Fibroblast of peridontal ligament (primary cell): ENCODE measurements around the gene NIPBL.
"Not testable (repeated sequence)": the region's sequence is repeated elsewhere in the genome, so short reads cannot be mapped to it uniquely, and the experiment has no call there.

Experiments used
- DNase-seq: peaks from one replicate; pipeline ENCODE4 v3.0.0-alpha.2; 2010; ENCODE audit errors: extremely low read depth

Gene NIPBL

DNA sequence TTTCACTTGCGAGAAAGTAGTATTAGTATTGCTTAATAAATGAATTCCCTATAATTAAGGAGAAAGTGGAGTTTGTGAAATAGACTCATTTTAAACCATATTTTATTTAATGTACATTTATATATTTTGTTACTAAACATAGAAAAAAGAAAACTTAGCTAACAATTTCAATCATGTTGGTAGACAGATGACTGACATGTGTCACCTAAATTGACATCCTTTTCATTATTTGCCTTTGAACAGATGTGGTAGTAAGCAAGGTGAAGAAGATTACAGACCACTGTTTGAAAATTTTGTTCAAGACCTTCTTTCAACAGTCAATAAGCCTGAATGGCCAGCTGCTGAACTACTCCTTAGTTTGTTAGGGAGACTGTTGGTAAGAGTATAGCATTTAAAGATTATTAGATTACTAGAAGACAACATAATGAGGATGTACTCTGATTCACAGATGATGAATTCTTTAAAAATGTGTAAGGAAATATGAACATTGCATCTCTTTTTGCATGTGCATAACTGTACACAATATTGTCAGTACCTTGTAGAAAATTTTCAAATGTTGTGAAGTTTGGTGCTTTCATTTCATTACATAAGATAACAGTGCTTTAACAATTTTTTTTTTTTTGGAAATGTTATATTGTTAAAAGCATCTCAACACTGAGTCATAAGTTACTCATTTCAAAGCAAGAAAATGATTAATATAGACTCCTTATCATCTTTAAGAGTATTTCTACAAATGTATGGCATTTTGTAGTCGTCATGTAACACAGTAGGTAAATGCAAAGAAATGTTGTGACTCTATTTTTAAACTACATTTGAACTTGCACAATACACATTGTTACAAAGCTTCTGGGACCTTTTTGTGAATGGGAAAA lies 139.5 kb downstream of the NIPBL start:
- no peak for DNase-seq

DNA sequence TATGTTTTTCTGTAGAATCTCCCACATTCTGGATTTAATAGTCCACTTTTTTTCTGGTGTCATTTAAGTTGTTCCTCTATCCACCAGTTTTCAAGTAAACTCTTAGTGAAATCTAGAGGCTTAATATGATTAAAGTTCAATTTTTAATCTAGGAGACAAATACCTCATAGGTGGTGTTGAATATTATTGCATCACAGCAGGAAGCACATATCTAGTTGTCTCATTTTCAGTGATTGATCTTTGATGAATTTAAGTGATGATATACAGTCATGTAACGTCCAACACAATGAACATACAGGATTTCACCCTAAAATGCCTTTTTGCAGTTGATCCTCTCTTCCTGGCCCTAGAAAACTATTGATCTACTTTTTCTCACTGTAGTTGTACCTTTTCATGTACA lies 152.3 kb downstream of the NIPBL start:
- no peak for DNase-seq

DNA sequence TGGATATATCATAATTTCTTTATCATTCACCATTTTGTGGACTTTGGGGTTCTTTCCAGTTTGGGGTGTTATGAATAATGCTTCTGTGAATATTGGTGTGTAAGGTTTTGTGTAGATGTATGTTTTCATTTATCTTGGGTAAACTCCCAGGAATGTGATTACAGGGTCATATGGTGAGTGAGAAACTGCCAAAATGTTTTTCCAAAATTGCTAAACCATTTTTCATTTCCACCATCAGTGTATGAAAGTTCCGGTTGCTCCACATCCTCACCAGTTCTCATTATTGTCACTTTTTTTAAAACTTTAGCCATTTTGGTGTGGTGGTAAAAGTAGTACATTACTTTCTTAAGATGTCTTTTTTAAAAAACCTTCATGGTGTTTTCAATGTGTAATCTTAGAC lies 152.9 kb downstream of the NIPBL start:
- peak; percentile 38 for DNase-seq

DNA sequence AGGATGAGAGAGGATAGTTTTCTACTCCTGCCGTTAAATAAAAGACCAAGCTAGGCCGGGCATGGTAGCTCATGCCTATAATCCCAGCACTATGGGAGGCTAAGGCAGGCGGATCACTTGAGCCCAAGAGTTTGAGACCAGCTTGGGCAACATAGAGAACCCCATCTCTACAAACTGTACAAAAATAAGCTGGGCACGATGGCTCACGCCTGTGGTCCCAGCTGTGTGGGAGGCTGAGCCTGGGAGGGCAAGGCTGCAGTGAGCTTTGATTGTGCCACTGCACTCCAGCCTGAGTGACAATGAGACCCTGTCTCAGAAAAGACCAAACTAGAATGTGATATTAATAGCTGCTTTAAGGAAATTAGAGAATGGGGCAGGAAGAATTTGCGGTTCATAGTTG lies 158.4 kb downstream of the NIPBL start:
- no peak for DNase-seq

- DNase-seq: no peak
These were observed 161.3 kb downstream of the NIPBL start for GRCh38 chr5:37037840-37038239.

GRCh38 chr5:37039824-37040223 lies 163.3 kb downstream of the NIPBL start:
- DNase-seq: no peak

- DNase-seq: no peak
These were observed 167.1 kb downstream of the NIPBL start for GRCh38 chr5:37043693-37044092.

DNA sequence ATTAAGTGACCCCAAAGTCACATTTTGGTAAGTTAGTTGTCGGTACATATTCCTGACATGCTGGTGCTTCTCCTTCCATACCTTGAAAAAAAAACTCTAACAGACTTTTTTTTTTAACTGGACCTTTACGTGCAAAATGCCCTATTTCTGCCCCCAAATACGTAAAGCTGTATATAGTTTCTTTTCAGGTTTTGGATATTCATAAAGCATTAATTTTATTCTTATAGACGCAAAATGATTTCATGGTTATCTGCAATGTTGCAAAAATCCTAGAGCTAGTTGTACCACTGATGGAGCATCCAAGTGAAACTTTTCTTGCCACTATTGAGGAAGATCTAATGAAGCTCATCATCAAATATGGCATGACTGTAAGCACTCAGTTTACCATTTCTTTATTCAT lies 167.6 kb downstream of the NIPBL start:
- DNase-seq: no peak

GRCh38 chr5:37045703-37046102 lies 169.1 kb downstream of the NIPBL start:
- no peak for DNase-seq

GRCh38 chr5:37047947-37048346 lies 171.4 kb downstream of the NIPBL start:
- no peak for DNase-seq

DNA sequence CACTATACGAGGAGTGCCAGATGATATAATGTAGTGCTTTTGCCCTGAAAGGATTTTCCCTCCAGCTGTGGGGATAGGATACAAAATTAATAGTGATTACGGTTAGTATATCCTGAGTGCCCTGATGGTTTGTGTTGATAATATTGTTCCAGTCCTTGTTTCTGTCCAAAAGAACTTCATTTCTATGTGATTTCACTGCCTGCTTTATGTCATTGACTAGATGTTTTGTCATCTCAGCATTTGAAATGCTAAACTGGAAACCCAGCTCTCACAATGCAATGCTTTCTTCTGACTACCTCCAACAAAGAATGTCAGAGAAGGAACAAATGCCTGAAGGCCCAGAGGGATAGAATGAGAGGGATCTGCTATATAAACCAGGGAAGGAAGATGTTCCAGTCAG lies 177.8 kb downstream of the NIPBL start:
- no peak for DNase-seq

DNA sequence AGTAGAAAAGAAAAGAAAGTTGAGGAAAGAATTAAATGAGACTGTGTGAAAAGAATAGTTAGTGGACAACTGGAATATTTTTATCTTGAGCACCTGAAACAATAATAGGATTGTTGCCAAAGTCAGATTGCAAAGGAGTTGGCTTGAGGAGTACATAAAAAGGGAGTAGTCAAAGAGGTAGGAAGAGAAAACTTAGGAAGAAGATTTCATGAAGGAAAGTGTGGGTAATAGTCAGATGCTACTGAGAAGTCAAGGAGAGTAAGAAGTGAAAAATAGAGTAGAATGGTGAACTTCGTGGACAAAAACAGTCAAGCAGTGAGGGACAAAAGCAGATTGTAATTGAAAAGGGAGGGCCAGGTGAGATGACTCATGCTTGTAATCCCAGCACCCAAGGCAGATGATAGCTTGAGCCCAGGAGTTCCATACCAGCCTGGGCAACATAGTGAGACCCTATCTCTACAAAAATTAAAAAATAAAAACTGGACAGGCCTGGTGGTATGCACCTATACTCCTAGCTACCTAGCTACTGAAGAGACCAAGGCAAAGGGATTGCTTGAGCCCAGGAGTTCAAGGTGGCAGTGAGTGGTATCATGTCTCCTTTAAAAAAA lies 178.9 kb downstream of the NIPBL start:
- DNase-seq: no peak

DNA sequence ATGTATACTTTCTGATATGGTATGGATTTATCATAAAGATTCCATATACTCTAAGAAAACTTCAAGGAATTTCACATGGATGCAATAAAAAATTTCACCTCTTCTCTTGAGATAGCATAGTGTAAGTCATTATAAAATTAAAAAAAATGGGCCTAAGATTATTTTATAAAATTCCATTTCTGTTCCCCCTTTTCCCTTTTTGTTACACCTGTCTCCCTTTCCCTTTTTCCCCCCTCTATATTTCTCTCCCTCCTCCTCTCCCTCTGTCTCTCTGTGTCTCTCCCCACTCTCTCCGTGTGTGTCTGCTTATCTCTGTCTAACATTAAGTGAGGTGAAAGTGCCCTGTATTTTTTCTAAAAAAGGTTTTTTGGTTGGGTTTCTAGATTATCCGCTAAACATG lies 180.2 kb downstream of the NIPBL start:
- no peak for DNase-seq

DNA sequence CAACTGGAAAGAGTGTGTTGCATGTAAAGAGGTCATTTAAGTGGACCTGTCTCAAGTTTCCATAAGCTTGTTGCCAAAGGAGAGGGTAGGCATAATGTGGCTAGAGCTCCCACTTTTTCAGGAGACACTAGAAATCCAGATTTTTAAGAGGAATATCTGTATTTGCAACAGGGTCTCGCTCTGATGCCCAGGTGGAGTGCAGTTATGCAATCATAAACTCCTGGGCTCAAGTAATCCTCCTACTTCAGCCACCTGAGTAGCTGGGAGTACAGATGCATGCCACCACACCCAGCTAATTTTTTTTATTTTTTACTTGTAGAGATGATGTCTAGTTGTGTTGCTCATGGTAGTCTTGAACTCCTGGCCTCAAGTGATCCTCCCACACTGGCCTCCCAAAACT lies 183.5 kb downstream of the NIPBL start:
- DNase-seq: no peak

- no peak for DNase-seq
These were observed 187.2 kb downstream of the NIPBL start for GRCh38 chr5:37063739-37064138.

GRCh38 chr5:37064442-37064841 lies 187.9 kb downstream of the NIPBL start:
- DNase-seq: no peak

GRCh38 chr5:37071487-37071886 lies 194.9 kb downstream of the NIPBL start:
- no peak for DNase-seq

GRCh38 chr5:37071901-37072581 lies 195.5 kb downstream of the NIPBL start:
- peak; percentile 79 for DNase-seq

DNA sequence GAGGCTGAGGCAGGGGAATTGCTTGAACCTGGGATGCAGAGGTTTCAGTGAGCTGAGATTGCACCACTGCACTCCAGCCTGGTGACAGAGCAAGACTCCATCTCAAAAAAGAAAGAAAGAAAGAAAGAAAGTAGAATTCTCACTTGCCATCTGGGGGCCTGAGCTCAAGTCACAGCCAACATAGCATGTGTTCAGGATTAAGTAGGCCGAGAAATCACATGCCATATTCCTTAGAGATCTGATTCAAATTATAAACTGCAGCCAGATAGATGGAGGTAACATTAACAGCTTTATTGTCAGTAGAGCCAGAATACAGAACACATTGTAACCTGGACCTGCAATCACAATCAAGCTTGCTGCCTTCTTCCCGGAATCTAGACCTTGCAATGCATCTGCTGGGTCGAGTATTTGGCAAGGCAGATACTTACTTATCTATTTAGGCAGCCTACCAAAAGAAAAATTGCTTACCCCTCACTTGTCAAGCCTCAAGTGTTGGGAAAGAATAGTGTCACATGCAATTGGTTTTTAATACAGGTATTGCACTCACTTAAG lies 198.9 kb downstream of the NIPBL start:
- peak; percentile 32 for DNase-seq

DNA sequence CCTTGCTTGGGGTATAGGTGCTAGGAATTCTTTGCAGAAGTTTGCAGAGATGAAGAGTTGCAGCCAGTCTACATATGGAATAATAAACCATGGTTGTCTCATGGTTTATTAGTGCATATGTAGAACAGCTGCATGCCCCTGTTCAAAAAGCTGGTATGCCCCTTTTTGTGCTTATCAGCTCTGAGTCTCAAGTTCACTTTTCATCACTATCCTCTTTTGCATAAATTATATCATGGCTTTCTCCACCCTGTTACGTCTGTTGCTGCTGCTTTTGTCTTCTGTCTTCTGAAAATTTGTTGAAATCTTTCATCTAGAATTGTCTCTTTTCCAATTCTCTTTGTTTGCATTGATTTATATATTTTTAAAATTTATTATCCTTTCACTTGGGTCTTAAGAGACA lies 200.6 kb downstream of the NIPBL start:
- DNase-seq: no peak

DNA sequence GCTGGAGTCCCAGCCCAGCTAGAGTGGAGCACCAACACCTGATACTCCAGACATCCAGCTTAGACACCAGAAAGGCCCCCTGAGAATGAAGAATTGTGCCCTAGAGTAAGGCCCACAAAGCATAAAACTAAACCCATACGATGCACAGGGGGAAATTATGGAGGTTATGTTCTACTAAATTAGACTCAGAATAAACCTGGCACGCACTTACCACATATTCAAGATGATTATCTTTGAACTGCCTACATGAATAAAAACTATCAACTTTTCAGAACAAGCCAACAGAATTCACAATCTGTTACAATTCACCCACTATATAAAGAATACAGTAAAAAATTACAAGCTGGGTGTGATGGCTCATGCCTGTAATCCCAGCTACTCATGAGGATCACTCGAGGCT lies 204.1 kb downstream of the NIPBL start:
- no peak for DNase-seq

DNA sequence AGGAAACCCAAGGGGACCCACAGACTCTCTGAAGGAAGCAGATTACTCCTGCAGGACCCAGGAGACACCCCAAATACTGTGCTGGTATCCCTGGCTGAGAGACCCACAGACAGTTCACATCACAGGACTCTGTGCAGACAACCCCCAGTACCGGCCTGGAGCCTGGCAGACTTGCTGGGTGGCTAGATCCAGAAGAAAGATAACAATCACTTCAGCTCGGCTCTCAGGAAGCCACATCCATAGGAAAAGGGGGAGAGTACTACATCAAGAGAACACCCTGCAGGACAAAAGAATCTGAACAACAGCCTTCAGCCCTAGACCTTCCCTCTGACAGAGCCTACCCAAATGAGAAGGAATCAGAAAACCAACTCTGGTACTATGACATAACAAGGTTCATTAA lies 206.4 kb downstream of the NIPBL start:
- not testable (repeated sequence) for DNase-seq

DNA sequence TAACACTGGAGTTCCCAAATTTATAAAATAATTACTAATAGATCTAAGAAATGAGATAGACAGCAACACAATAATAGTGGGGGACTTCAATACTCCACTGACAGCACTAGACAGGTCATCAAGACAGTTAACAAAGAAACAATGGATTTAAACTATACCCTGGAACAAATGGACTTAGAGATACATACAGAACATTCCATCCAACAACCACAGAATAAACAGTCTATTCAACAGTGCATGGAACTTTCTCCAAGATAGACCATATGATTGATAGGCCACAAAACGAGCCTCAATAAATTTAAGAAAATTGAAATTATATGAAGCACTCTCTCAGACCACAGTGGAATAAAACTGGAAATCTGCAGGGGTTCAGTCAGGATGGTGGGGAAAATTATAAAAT lies 209.5 kb downstream of the NIPBL start:
- not testable (repeated sequence) for DNase-seq
